HTERT RPE-1 (cell line): Measurements from ENCODE around the gene SPAG9.
"Not testable (repeated sequence)": the region's sequence is repeated elsewhere in the genome, so short reads cannot be mapped to it uniquely, and the experiment has no call there.

Source experiments
- in situ Hi-C: fragments of 300-500 bp; cut with MboI; formaldehyde crosslinking; loops from 4 replicates; pipeline ENCODE4 v1.14.3; 2020; ENCODE audit warnings: low sequenced_read_pairs

SPAG9 gene

DNA sequence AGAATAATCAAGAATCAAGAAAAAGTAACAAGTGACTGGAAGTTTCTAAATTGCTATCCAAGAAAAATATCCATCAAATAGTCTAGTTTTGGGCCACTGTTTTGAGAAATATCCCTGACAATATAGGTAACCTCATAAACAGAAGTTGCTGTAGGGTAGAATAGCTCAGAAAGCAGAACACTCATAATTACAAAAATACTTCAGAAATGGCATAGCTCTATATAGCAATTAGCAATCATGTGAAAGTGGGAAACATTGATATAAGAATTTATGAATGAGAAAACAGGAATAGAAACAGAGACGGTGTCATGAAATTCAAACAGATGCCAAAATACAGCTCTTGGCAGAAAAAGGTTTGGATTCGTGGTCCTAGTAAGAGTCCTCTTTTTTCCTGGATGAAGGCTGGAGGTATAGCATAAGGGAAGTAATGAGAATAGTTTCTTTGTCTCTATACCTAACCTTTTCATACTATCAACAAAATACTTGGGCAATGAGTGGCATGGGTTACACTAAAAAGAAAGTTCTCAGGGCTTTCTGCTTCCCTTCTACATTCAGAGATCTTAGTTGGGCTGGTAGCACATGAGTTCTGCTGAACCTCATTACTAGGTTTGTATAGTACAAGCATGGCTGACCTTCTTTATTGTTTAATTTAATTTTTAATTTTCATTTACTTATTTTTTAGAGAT lies 33.5 kb downstream of the SPAG9 start:
- in situ Hi-C loops: no loop called here

DNA sequence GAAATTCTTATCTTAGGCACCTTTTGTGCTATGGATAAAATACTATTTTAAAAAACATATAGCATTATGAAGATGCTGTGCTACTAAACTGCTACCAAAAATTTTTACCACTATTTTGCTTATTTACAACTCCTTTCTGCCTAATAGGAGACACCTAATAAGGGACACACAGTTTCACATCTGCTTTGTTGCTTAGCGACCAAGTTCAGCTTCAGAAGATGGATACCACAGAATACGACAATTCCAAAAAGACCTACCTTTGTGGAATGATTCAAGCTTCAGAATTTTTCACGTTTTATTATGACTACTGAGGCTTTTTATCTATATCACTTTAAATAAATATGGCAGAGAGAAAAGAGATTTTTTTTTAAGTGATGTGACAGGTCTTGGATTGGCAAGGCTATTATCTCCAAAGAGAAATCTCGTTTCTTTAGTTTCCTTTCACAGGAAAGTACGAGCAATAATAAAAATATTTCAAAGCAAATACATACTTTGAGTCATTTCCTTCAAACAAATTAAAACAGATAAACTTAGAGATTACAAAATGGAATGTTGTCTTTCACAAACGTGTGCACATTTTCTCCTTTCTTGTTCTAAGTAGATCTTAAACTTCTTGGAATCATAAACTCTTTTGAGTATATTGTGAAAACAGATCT lies 35.4 kb downstream of the SPAG9 start:
- in situ Hi-C loops: no loop called here

DNA sequence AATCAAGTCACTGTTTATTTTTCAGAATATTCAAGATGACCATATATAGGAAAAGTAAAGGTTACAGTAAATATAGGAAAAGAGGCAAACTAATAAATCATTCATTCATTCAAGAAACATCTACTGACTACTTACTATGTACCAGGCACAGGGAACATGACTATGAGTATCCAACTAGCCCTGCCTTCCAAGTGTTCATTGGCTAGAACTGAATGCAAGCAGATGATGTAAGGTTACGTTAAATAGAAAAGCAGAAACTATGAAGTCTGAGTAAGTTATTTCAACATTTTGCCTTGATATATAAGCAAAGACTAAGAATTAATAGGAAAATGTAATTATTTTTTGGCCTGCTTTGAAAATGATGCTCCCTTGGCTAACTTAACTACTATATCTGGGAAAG lies 36.7 kb downstream of the SPAG9 start:
- in situ Hi-C loops: no loop called here

DNA sequence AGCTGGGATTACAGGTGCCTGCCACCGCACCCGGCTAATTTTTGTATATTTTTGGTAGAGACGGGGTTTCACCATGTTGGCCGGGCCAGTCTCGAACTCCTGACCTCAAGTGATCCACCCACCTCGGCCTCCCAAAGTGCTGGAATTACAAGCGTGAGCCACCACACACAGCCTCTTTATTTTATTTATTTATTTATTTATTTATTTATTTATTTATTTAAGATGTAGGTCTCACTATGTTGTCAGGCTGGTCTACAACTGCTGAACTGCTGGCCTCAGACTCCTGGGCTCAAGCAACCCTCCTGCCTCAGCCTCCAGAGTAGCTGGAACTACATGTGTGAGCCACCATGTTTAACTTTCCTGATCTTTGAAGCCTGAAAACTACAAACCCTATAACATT lies 37.3 kb downstream of the SPAG9 start:
- in situ Hi-C loops: not testable (repeated sequence)

DNA sequence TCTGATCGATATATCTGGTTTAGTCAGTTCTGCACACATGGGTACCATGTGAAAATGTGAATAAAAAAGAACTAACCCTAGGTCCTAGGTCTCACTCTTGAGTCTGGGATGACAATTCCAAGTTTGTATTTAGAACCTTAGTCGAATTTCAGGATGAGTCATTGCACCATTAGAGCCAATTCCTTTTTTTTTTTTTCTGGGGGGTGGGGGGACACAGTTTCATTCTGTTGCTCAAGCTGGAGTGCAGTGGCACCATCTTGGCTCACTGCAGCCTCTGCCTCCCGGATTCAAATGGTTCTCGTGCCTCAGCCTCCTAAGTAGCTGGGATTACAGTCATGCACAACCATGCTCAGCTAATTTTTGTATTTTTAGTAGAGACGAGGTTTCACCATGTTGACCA lies 41.6 kb downstream of the SPAG9 start:
- in situ Hi-C loops: no loop called here

DNA sequence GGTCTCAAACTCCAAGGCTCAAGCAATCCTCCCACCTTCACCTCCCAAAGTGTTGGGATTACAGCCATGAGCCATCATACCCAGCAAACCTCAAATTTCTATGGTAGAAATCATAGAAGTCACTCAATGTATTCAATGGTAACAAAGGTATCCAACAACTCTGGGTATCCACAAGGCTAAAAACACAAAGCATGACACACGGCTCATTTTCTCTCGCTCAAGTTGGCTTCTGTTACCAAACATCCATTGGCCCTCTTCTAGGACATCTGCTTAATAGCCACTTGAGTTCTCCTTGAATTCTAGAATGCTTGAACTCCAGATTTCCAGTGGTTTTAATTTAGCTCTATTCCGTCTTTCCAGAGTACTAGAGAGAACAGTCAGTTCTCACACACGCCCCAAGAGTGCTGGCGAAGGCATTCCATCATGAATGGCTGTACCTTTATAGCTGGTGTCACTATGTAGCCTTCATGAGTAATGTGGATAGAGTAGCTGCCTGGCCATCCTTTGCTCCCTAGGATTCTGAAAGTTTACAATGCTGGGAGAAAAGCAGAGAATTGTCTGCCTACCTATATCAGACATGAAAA lies 42.6 kb downstream of the SPAG9 start:
- in situ Hi-C loops: no loop called here

DNA sequence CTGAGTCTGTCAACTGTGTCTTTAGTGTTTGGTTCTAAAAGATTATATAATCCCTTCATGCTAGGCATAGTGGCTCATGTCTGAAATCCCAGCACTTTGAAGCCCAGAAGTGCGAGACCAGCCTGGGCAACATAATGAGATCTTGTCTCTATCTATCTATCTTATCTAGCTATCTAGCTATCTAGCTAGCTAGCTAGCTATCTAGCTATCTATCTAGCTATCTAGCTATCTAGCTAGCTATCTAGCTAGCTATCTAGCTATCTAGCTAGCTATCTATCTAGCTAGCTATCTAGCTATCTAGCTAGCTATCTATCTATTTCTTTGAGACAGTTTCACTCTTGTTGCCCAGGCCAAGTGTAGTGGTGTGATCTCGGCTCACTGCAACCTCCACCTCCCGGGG lies 43.8 kb downstream of the SPAG9 start:
- in situ Hi-C loops: no loop called here

DNA sequence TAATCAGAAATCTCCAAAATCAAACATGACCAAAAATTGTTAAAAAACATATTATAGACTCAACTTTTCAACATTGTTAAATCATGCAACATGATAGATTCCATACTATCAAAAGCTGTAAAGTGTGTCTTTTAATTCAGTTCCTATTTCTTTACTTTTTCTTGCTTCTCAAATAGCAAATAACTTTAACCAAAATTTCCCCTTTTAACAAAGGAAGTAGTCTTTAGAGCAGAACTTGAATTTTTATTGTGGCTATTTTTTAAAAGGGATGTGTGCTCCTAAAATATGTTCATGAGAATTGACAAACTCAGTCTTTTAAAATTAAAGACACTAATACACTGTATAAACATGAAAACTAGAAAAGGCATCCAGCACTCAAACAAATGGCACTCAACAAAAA lies 49.1 kb downstream of the SPAG9 start:
- in situ Hi-C loops: no loop called here

DNA sequence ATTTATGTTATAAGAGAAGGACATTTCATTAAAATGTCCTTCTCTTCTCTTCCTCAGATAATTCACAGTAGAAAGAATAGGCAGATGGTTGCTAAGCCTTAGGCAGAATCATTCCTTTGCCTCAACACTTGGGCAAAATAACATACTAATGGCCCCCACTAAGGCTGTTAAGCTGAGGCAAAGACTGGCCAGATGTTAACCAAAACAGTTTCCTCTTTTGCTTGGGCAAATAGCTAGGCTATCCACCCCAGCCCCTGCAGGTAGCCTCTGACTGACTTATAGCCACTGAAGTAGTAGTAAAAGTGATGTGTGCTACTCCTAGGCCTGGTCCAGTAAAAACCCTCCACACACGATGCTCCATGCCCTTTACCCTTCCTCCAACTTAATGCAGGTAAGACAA lies 55.2 kb downstream of the SPAG9 start:
- in situ Hi-C loops: no loop called here

DNA sequence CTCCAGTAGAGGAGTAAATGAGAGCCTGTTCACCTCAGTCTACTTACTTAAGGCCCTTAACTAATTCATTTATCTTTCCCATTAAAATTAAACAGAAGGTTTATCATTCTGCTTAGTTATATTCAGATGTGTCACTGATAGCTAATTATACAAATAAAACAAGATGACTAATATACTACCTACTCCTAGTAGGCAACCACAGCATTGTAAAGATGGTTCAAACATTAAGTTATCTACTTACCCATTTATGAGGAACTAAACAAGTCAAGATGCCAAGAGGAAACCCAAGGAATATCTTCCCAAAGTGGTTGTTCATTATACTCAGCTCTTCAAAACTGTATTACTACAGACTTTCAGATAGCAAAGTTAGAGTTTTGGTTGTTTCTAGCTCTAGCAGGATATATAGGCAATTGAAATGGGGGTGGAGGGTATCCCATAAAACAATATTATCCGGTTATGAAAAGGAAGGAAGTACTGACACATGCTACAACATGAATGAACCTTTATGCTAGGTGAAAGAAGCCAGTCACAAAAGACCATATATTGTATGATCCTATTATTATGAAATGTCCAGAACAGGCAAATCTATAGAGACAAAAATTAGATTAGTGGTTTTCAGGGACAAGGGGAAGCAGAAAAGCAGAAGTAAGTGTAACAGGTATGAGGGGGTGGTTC lies 56.5 kb downstream of the SPAG9 start:
- in situ Hi-C loops: no loop called here

DNA sequence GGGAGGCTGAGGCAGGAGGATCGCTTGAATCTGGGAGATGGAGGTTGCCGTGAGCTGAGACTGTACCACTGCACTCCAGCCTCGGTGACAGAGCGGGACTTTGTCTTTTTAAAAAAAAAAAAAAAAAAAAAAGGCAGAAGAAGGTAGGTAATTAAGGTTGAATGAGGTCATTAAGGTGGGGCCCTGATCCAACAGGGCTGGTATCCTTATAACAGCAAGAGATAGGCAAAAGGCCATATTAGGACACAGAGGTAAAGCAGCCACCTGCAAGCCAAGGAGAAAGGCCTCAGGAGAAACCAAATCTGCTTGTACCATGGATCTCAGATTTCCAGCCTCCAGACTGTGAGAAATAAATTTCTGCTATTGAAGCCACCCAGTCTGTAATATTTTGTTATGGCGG lies 60.3 kb downstream of the SPAG9 start:
- in situ Hi-C loops: no loop called here

DNA sequence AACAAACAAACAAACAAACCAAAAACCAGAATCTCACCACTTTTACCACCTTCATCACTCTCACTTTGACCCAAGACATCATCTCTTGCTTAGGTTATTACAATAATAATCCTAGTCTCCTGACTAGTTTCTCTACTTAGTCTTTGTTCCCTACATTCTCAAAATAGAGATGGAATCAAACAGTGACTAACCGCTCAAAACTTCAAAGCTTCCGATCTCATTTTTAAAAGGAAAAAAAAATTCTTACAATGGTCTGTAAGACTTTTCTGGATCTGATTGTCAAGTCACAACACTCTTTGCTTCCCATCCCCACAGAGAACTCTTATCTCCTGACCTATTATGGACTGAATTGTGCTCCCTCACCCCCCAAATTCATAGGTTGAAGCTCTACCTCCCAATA lies 60.9 kb downstream of the SPAG9 start:
- in situ Hi-C loops: no loop called here

DNA sequence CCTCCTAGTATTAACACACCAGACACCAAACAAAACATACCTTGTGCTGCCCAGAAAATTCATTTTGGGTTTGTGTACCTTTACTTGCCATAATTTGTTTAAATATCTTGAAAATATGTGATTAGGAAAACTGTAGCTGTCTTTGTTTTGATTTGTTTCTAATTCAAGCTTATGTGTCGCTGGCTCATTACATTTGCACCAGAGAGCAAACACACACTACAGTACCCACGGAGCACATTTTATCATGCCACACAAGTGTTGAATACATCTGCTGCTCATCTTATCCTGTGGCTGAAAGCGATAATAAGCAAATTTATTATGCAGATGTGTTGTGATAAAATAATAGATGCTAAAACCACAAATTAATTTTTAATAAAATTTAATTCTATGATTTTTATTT lies 63.1 kb downstream of the SPAG9 start:
- in situ Hi-C loops: no loop called here

DNA sequence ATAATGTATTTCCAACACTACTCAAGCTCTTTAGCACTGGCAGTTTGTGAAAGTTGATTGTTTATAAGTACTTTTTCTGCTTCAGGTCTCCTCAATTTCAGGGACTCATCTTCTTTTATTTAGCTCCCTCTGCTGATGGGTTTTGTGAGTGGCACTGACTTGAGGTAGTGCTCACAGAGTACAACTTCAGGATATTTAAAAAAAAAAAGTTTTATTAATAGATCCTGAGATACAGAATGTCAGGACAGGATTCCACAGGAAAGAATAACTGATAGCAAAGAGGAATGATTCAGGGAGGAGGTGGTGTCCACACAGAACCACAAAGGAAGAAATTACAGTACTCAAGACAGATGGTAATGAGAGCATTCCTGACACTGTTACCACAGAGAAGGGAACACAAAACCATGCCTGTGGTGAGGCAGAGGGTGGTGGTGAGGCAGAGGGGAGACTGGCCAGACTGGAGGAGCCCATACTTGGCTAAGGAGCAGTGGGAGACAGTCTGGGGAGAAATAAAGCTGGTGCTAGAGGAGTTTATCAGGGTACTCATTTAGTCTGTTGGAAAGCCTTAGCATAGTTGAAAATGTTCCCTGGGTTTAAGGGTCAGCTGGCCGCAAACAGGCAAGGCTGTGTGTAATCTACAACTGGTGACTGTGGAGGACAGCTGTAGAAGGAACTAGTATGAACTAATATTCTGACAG lies 63.7 kb downstream of the SPAG9 start:
- in situ Hi-C loops: no loop called here

DNA sequence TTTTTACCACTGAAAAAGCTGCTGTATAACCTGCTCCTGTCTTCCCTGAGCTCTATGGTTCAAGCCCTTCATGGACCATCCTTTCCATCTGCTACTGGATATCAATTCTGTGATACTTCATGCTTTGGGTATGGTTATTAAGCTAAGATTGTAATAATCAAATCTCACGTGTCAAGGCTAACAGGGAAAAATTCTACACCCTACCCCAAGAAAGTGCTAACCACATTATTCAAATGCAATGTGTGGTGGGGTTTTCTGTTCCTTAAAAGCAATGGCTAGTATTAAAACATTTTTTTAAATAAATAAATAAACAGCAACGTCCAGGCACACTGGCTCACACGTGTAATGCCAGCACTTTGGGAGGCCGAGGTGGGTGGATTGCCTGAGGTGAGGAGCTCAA lies 65.9 kb downstream of the SPAG9 start:
- in situ Hi-C loops: no loop called here

DNA sequence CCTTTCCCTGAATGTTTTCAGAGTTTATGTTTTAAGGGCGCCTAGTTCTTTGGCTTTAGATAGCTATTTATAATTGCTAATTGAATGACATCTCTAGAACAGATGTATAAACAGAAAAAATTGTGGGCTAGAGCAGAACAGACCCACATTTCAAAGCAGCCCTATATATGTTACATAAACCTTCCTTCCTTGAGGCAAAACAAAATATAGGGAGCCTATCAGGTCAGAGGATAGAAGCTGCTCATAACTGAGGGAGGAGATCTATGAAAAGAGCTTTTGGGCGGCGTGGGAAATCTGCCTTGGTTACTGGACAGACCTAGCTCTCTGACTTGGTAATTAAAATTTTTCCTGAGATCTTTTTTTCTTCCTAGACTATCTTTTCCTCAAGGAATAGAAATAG lies 68.4 kb downstream of the SPAG9 start:
- in situ Hi-C loops: no loop called here

DNA sequence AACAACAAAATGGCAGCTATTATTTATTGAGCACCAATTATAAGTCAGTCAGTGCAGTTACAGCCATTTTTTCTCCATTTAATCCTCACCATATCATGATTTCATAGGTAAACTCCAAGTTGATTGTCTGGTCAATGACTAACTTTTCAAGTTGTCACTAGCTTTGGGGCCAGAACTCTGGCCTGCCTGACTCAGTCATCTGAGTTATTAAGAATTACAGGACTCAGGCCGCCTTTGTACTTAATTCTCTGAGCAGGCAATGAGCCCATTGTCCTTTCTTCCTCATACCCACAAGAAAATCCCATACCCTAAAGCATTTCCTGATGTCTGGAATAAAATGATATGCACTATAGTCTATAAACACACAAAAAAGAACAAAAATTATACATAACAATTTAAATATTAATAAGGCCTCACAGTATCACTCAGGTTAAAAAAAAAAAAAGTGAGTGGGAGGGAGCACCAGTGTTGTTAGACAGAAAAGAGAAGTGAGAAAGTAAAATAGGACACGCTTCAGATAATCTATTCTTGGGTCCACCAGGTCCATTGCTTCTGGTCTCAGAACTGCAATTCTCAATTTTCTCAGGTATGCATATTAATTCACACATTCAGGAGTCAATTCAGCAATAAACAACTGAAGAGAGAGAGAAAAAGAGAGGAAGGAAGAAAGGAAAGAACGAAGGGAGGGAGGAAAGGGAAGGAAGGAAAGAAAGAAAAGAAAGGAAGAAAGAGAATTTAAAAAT lies 70.2 kb downstream of the SPAG9 start:
- in situ Hi-C loops: no loop called here

DNA sequence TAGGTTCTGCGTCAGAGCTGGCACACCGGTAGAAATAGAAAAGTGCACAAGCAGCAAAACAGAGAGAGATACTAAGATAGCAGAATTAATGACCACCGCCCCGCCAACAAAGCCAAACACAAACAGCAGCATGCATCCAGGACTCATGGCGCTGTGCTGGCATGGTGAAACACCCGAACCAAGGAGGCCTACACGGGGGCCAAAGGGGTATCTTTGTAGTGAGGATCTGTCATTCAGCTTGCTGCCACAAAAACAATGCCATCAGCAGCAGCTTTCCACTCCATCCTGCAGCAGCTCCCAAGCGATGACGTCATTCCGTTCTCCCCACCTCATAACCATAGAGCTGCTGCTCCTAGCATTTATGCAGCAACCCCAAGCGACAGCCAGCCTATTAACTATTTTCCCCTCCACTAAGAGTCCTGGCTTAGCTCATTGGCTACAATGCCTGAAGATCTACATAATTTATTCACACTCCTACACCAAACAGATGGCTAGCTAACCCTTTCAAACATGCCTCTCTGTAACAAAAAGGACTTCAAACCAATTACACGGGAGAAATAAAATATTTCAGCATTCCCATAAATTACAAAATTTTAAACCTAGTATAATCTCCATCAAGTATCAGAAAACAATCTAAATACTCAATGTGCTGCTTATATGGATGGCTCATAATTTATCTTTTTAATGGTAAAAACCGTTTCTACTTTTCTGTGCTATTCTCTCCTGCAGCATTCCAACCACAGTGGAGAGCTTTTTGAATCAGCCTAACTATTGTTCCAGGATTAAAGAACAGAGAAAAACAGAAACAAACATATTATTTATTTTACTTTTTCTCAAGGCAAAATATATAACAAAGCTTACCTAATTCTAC lies 73.9 kb downstream of the SPAG9 start:
- in situ Hi-C loops: no loop called here

DNA sequence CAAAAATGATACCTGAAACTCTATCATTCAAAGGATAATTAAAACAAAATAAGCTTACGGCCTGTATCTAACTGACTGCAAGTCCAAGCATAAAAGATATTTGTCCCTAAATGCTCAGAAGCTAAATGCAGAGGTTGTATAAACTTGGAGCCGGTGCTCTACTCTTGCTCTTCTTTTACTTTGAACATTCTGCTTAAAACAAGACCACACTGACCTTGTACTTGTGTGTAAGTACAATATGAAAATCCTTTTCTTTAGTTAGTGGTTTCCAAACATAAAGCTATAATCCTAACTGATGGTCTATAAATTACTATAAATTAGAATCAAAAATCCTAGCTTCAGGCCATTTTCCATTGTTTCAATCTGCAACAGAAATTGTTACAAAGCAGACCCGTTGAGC lies 74.6 kb downstream of the SPAG9 start:
- in situ Hi-C loops: no loop called here

DNA sequence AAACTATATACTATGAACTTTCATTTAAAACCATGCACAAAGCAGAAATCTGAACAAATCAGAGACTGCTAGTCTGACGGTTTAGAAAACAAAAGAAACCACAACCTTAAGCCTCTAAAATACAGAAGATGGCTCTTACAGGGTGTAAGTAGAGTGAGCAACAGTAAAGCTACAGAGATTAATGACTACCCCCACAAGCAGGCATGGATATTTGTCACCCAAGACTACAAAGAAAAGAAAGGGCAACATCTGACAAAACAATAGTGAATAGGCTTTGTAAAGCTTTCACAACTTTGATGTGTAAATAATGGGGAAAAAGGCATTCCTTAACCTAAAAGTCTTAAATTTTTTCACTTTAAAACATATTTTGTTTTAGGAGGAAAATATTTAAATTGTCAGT lies 75.0 kb downstream of the SPAG9 start:
- in situ Hi-C loops: no loop called here
